Activated CD4-positive, alpha-beta T cell treated with anti-CD3 and anti-CD28 coated beads, Interleukin-2, Interleukin-4, amounts not matched to agents 100 ng/mL and 50 ng/mL, durations not matched to agents 16 hours and 8 hours (primary cell): ENCODE results near the gene MOB2.

ENCODE experiments used
- DNase-seq: peaks from one replicate; pipeline ENCODE4 v3.0.0-alpha.2; 2020; ENCODE audit warnings: low spot score

The MOB2 gene

DNA sequence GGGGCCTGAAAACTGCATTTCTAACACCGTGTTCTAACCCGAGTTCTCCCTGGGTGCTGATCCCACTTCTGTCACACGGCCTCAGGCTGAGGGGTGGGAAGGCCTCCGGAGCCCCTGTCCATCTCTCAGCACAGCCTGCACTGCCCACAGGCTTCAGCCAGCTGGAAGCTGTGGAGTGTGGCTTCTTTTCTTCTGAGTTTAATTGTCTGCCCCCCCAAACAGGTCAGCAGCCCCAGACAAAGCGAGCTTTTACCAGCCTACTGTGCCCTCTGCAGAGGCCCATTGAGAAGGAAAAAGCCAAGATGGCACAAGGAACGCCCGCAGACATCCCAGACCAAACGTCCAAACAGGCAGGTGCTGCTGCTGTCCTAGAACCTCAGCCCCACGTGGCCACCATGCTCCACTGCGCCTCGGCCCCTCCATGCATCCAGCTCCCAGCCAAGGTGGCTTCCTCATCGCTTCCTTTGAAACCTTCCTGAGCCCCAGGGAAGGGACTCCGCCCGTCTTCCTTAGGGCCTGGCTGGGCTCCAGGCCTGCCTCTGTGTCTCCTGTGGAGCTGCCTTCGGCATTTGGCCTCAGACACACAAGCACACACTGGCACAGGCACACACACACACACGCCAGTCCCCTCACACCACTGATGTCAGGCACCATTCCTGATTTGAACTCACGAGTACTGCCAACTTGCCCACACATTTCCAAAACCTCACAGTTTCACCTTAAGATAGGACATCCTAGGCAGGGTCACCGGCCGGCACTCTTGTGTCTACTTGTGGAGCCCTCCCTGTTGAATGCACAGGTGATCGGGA, 1.7 kb downstream of the MOB2 start:
- no peak for DNase-seq

GRCh38 chr11:1484061-1484671, 2.4 kb downstream of the MOB2 start:
- no peak for DNase-seq

DNA sequence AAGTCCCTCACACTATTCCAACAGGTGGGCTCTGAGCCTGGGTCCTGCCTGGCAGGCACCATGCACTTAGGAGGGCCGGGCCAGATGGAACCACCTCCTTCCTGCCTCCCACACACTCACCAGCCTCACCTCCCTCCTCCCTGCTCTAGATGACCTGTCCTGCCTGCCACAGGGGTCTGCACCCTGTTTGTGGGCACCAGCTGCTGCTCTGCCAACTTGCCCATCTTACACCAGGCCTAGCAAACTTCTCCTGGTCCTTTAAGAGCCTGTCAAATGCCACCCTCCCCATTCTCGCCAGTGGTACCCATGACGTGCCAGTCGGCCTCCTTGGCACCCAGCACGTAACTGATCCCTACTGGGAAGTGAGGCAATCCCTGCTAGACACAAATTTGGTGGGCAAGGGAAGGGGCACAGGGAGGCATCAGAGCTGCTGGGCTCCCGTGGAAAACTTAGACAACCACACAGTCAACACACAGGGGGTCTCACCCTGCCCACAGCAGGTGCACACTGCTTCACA, 3.1 kb downstream of the MOB2 start:
- DNase-seq, result no peak

- DNase-seq, result no peak
Observed at GRCh38 chr11:1482581-1483444, 3.8 kb downstream of the MOB2 start.

DNA sequence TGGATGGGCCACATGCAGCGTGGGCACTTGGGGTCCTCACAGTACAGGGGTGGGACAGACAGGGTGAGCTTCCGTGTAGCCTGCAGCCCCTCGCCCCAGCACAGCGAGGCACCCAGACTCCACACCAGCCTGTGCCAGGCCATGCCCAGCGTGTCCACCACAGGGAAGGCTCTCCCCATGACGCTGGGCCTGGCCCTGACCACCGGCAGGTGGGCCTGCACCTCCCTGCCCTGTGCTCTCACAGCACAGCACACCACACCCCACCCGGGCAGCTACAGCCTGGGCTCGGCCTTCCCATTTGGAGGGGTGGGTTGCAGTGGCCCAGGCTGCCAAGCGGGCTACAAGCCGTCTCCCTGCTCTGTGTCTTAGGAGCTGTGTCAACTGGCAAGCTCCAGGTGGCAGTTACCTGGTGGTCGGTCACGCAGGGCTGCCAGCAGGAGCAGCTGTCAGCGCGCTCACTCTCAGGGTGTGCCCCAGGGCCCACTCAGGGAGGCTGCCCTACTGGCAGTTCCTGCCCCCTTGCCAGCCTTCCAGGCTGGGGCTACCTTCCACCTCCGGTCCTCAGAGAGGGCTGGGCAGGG, 4.6 kb downstream of the MOB2 start:
- no peak for DNase-seq

GRCh38 chr11:1481483-1481825, 5.1 kb downstream of the MOB2 start:
- no peak for DNase-seq

- DNase-seq, result no peak
Observed at GRCh38 chr11:1480555-1481482, 5.8 kb downstream of the MOB2 start.

GRCh38 chr11:1480191-1480554, 6.4 kb downstream of the MOB2 start:
- no peak for DNase-seq

DNA sequence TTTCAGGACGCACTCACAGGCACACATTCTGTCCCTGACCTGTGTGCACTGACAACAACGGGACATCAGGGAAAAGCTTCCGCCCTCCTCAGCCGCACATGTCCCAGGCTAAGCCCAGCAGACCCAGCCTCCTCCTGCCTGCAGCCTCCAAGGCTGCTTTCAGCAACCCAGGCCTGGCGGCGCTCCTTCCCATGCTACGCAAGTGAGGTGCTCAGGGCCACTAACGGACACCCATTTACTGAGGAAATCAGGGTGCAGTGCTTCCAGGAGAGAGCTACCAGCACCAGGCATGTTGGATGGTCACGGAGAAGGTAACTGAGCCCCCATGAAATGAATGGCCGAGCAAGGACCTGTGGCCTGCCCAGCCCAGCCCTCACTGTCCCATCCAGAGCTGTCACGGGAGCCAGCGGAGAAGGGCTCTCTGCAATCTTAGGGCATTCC, 6.9 kb downstream of the MOB2 start:
- no peak for DNase-seq

- no peak for DNase-seq
Observed at GRCh38 chr11:1479006-1479677, 7.4 kb downstream of the MOB2 start.

DNA sequence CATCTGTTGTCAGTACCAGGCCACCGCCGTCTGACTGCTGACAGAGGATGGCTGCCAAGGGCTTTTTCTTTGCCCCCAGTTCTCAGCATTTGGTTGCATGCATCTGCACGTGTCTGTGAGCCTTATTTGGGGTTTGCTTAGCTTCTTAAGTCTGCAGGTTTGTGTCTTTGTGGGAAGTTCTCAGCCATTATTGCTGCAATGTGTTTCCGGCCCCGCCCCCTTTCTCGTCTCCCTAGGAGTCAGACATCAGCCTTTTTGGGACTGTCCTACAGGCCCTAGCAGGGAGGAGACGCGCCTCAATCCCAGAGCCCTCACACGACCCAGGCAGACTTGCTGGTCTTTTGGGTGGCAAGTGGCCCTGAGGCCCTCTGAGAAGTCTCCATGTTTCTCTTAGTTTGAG, 8.0 kb downstream of the MOB2 start:
- DNase-seq, result no peak

- no peak for DNase-seq
Observed at GRCh38 chr11:1478011-1478410, 8.6 kb downstream of the MOB2 start.

DNA sequence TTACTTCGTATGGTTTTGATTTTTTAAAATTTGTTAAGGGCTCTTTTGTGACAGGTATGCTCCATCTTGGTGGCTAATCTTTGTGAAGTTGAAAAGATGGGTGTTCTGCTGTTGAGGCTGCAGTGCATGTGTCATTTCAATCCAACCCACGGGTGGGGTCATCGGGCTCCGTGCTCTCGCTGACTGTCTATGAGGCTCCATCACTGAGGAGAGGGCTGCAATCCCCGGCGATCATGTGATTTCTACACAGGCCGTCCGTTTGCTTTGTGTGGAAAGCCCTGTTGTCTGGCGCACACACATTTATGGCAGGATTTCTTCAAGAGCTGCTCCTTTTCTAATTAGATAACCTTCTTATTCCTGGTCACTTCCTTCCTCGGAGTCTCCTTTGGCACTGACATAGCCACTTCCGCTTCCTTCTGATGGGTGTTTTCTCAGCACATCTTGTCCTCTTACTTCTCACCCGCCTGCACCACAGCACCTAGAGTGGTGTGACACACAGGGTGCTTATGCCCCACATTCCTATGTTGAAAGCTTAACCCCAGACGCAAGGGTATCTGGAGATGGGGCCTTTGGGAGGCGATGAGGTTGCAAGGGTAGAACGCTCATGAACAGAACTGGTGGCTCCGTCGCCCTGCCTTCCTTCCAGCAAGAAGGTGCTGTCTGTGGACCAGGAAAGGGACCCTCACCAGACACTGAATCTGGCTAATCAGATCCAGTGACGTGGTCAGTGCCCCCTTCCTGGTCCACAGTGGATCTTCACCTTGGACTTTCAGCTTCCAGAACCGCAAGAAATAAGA, 9.4 kb downstream of the MOB2 start:
- no peak for DNase-seq

- no peak for DNase-seq
Observed at GRCh38 chr11:1475841-1476240, 10.7 kb downstream of the MOB2 start.

GRCh38 chr11:1473786-1474185, 12.8 kb downstream of the MOB2 start:
- DNase-seq, result no peak

DNA sequence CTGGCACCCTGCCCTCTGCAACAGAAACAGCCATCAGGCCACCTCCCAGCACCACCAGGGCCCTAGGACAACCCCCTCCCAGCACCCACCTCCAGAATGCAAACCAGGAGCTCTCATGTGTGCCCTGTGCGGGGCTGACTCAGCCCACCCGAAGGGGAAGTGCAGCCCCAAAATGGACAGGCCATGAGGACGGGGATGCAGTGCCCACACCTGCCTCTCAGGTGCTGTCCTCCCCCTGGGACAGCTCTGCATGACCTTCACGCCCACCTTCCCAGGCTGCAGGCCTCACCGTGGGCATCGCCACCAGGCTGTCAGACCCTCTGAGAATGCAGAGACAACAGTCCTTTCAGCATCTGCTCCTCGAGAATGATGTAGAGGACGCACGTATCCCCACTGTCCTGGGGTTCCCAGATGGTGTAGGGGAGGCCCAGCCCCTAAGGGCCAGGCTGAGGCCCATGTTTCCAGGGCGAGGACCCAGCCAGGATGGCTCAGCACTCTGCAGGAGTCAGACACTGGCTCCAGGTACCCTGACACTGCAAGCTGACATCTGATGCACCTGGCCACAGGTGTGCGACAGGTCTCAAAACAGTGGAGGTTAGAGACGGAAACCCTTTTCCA, 13.5 kb downstream of the MOB2 start:
- DNase-seq, result no peak

GRCh38 chr11:1472180-1473005, 14.2 kb downstream of the MOB2 start:
- DNase-seq, result no peak

DNA sequence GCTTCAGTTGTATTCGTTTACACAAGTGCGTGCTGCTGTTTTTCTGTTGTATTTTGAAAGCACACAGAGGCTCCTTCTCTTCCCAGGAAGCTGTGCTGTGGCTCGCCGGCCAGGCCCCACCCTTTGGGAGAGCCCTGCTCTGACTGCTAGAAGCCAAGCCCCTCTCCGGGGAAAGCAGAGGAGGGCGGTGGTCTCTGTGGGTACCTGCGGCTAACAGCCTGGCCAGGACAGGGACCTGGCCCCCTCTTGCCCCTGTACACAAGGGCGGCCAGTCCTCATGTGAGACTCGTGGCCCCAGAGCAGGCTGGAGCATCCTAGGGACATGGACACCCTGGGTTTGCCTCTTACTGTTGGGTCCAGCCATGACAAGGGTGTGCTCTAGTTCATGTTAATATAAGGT, 14.8 kb downstream of the MOB2 start:
- DNase-seq, result no peak
